HCT116 (cell line): ENCODE measurements around the gene AFAP1L2.

Experiments used
- CBX3 ChIP-seq: IDR thresholded peaks from 2 replicates; pipeline ENCODE4 v1.6.1; 2012; ENCODE audit warnings: low read depth
- CEBPB ChIP-seq: IDR thresholded peaks from 2 replicates; pipeline ENCODE4 v1.6.1; 2012; ENCODE audit warnings: low read depth
- EZH2 ChIP-seq: fragments of 200-600 bp; sonication (generic); IDR thresholded peaks from 2 replicates; pipeline ENCODE4 v1.6.1; 2017; ENCODE audit warnings: antibody characterized with exemption, mixed run types
- EZH2phosphoT487 ChIP-seq: fragments of 200-600 bp; IDR thresholded peaks from 2 replicates; pipeline ENCODE4 v1.6.1; 2018; ENCODE audit warnings: antibody characterized with exemption, borderline replicate concordance
- JUND ChIP-seq: IDR thresholded peaks from 2 replicates; pipeline ENCODE4 v1.6.1; 2012
- POLR2A ChIP-seq: IDR thresholded peaks from 2 replicates; pipeline ENCODE4 v1.7.0; 2011; ENCODE audit warnings: borderline replicate concordance; ENCODE audit not compliant: insufficient read depth, insufficient read length; ENCODE audit errors: extremely low read depth
- POLR2AphosphoS5 ChIP-seq: IDR thresholded peaks from 2 replicates; pipeline ENCODE4 v1.6.1; 2011; ENCODE audit warnings: mild to moderate bottlenecking, low read depth, low read length, moderate library complexity
- SP1 ChIP-seq: IDR thresholded peaks from 2 replicates; pipeline ENCODE4 v1.6.1; 2012; ENCODE audit warnings: low read depth
- TCF7L2 ChIP-seq: IDR thresholded peaks from 2 replicates; pipeline ENCODE4 v1.7.0; 2011; ENCODE audit warnings: borderline replicate concordance, inconsistent platforms; ENCODE audit not compliant: insufficient read depth, insufficient read length; ENCODE audit errors: extremely low read depth
- ZFX ChIP-seq: fragments of 450-650 bp; IDR thresholded peaks from 2 replicates; pipeline ENCODE4 v1.6.1; 2017
- TF ChIP-seq, protein P1 (sequence below), 3 experiments: fragments of 200-600 bp in 1 of 3; sonication (generic) in 1 of 3; IDR thresholded peaks in 2 of 3; conservative IDR thresholded peaks in 1 of 3; 2 replicates each; pipeline ENCODE4 v1.5.1; 2012 to 2017; ENCODE audit warnings: low read depth in 2 of 3, low read length in 2 of 3, antibody characterized with exemption in 1 of 3, borderline replicate concordance in 1 of 3, control low read depth in 1 of 3, mild to moderate bottlenecking in 1 of 3, mixed read lengths in 1 of 3, mixed run types in 1 of 3, moderate library complexity in 1 of 3; ENCODE audit not compliant: insufficient read depth in 1 of 3
- TF ChIP-seq, protein P2 (sequence below): IDR thresholded peaks from 2 replicates; pipeline ENCODE4 v1.6.1; 2012

DNA sequence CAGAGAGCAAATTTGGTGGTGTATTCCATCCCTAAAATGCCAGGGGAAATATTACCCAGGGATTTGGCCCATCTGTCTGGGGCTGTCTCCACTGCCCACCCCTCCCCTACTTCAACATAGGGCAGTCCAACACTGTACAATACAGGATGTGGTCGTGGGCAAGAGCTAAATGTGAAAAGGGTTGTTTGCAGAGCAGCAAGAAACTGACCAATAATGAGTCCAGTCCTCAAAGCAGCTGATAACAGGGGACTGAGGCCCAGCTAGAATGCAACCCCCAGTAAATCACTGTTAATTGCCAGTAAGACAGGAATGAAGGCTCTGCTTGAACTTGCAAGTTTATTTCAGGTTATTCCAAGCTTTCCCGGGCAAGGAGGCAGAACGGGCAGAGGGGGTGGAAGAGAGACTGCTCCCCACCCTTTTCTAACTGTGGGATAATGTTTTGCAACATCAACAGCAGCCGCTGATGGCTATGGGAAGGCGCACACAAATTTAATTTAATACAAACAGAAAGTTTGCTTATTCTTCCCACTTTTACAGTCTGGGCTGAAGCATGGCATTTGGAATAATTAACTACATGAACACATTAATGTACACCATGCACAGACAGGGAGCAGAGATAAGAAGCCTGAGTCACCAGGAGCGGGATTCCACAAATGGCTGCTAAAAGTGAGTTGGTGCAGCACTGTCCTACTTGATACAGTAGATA is 36.8 kb downstream of the AFAP1L2 start:
- TF ChIP-seq, protein P1, sequence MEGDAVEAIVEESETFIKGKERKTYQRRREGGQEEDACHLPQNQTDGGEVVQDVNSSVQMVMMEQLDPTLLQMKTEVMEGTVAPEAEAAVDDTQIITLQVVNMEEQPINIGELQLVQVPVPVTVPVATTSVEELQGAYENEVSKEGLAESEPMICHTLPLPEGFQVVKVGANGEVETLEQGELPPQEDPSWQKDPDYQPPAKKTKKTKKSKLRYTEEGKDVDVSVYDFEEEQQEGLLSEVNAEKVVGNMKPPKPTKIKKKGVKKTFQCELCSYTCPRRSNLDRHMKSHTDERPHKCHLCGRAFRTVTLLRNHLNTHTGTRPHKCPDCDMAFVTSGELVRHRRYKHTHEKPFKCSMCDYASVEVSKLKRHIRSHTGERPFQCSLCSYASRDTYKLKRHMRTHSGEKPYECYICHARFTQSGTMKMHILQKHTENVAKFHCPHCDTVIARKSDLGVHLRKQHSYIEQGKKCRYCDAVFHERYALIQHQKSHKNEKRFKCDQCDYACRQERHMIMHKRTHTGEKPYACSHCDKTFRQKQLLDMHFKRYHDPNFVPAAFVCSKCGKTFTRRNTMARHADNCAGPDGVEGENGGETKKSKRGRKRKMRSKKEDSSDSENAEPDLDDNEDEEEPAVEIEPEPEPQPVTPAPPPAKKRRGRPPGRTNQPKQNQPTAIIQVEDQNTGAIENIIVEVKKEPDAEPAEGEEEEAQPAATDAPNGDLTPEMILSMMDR (IDR thresholded peaks at IDR 0.05 in 2 of 3, conservative IDR thresholded peaks at IDR 0.05 in 1 of 3; ENCODE audit: borderline replicate concordance in 1 of 3, insufficient read depth in 1 of 3, low read depth in 2 of 3, low read length in 2 of 3): no peak
- no peak for TF ChIP-seq EZH2phosphoT487
- no peak for TF ChIP-seq CEBPB
- TF ChIP-seq SP1: no peak
- TF ChIP-seq JUND: no peak
- no peak for TF ChIP-seq EZH2
- TF ChIP-seq POLR2A: no peak
- no peak for TF ChIP-seq TCF7L2
- 0 out of 2 replicates have a peak, but pooled peaks have one; percentile 7 for TF ChIP-seq ZFX
- TF ChIP-seq, protein P2, sequence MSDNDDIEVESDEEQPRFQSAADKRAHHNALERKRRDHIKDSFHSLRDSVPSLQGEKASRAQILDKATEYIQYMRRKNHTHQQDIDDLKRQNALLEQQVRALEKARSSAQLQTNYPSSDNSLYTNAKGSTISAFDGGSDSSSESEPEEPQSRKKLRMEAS: no peak
- no peak for TF ChIP-seq POLR2AphosphoS5
- no peak for TF ChIP-seq CBX3
